Measurements from ENCODE around the gene FBXW9. TPM values are rescaled to one million over a fixed set of nuclear protein-coding genes. Genes with fewer than 3 reads are reported as not detected.

Gene FBXW9
- total RNA-seq, 1 experiment from 2014 or later, result 6.7 TPM

DNA sequence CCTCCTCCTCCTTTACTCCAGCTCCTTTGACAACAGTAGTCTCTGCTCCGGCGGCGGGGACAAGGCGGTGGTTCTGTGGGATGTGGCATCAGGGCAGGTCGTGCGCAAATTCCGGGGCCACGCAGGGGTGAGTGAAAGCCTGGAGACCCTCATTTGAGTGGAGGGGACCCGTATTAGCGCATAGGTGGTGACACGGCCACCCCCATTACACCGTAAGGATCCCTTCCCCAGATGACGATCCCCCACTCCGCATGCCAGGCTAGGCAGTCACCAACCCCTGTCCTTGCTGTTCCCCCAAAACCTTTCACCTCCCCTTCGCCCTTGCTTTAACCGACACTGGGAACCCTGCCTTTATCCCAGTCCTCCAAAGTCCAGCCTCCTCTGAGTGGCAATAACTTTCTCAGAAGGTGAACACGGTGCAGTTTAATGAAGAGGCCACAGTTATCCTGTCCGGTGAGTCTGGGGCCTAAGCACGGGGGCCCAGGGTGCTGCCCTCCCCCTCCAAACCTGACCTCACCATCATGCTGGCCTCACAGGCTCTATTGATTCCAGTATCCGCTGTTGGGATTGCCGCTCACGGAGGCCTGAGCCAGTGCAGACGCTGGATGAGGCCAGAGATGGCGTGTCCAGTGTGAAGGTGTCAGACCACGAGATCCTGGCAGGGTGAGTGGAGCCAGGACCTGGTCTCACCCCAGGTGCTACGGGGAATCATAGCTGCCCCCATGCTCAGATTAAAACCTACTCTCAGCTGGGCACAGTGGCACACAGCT, 26.1 kb downstream of the FBXW9 start:
- Mint-ChIP-seq H3K4me1 (ENCODE audit: low read depth, unreplicated experiment) (peaks cover 8% of the 10 kb centered on the region), H3K36me3 (ENCODE audit: insufficient read depth, unreplicated experiment) (peaks cover 66% of the 10 kb centered on the region), H3K4me3 (ENCODE audit: low read depth, unreplicated experiment) (peak overlapping the region; percentile 88), H3K27me3 (ENCODE audit: unreplicated experiment) (no peaks in the 10 kb centered on the region), H3K9me3 (ENCODE audit: low read depth, unreplicated experiment) (no peaks in the 10 kb centered on the region), H3K27ac (ENCODE audit: unreplicated experiment) (peak overlapping the region; percentile 95)
- no peak for DNase-seq
- CTCF ChIA-PET, result interaction anchor here (0.6 kb wide), 1 partner anchor 521 kb away, joined by 6 read pairs; no protein-coding TSS in a partner anchor
- BruUV-seq (replicated peaks), result no TSS peak
- TF ChIP-seq CTCF (IDR thresholded peaks at IDR 0.05; ENCODE audit: unreplicated experiment), result no peak
- intact Hi-C loops (cut with micrococcal nuclease; ENCODE audit: unreplicated experiment), result loop anchor here (5.0 kb wide), 1 partner anchor 173 kb away; no protein-coding TSS in a partner anchor

GRCh38 chr19:12669270-12670158, 26.9 kb downstream of the FBXW9 start:
- intact Hi-C loops (cut with micrococcal nuclease; ENCODE audit: unreplicated experiment), result loop anchor here (5.0 kb wide), 2 partner anchors 107 to 172 kb away; no protein-coding TSS in a partner anchor
- peak overlapping the region; percentile 95 for H3K27ac Mint-ChIP-seq (ENCODE audit: unreplicated experiment)
- CTCF ChIA-PET, result interaction anchor here (0.6 kb wide), 2 partner anchors 151 to 521 kb away, joined by 4 to 6 read pairs; no protein-coding TSS in a partner anchor
- no peaks in the 10 kb centered on the region for H3K27me3 Mint-ChIP-seq (ENCODE audit: unreplicated experiment)
- no peak for TF ChIP-seq CTCF (IDR thresholded peaks at IDR 0.05; ENCODE audit: unreplicated experiment)
- peak; percentile 65 for DNase-seq
- peaks cover 8% of the 10 kb centered on the region for H3K4me1 Mint-ChIP-seq (ENCODE audit: low read depth, unreplicated experiment)
- H3K4me3 Mint-ChIP-seq (ENCODE audit: low read depth, unreplicated experiment), result peak overlapping the region; percentile 88
- H3K36me3 Mint-ChIP-seq (ENCODE audit: insufficient read depth, unreplicated experiment), result peaks cover 64% of the 10 kb centered on the region
- TSS peak; percentile 56 for BruUV-seq (replicated peaks)
- no peaks in the 10 kb centered on the region for H3K9me3 Mint-ChIP-seq (ENCODE audit: low read depth, unreplicated experiment)

DNA sequence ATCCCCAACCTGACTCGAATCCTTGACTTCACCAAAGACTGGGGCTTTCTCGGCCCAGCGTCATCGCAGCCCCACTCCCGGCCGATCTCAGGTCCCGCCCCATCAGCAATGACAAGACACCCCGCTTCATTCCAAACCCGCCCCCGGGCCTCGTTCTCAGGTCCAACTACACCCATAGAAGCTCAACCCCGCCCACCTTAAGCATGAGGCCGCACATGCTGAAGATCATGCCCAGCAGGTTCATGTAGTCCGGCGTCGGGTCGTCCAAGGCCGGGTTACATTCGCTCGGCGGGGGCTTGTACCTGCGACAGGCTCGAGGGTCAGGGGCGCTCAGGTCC, 27.5 kb downstream of the FBXW9 start:
- H3K27ac Mint-ChIP-seq (ENCODE audit: unreplicated experiment), result peak overlapping the region; percentile 95
- CTCF ChIA-PET, result interaction anchor here (0.6 kb wide), 1 partner anchor 152 kb away, joined by 4 read pairs; no protein-coding TSS in a partner anchor
- peak overlapping the region; percentile 88 for H3K4me3 Mint-ChIP-seq (ENCODE audit: low read depth, unreplicated experiment)
- intact Hi-C loops (cut with micrococcal nuclease; ENCODE audit: unreplicated experiment), result loop anchor here (5.0 kb wide), 1 partner anchor 107 kb away; no protein-coding TSS in a partner anchor
- peaks cover 8% of the 10 kb centered on the region for H3K4me1 Mint-ChIP-seq (ENCODE audit: low read depth, unreplicated experiment)
- TSS peak; percentile 62 for BruUV-seq (replicated peaks)
- H3K36me3 Mint-ChIP-seq (ENCODE audit: insufficient read depth, unreplicated experiment), result peaks cover 59% of the 10 kb centered on the region
- no peaks in the 10 kb centered on the region for H3K9me3 Mint-ChIP-seq (ENCODE audit: low read depth, unreplicated experiment)
- DNase-seq, result peak; percentile 28
- TF ChIP-seq CTCF (IDR thresholded peaks at IDR 0.05; ENCODE audit: unreplicated experiment), result no peak
- H3K27me3 Mint-ChIP-seq (ENCODE audit: unreplicated experiment), result no peaks in the 10 kb centered on the region

GRCh38 chr19:12668346-12668745, 28.1 kb downstream of the FBXW9 start:
- Mint-ChIP-seq H3K9me3 (ENCODE audit: low read depth, unreplicated experiment) (no peaks in the 10 kb centered on the region), H3K36me3 (ENCODE audit: insufficient read depth, unreplicated experiment) (peaks cover 56% of the 10 kb centered on the region), H3K4me1 (ENCODE audit: low read depth, unreplicated experiment) (peaks cover 8% of the 10 kb centered on the region), H3K4me3 (ENCODE audit: low read depth, unreplicated experiment) (peak overlapping the region; percentile 88), H3K27me3 (ENCODE audit: unreplicated experiment) (no peaks in the 10 kb centered on the region), H3K27ac (ENCODE audit: unreplicated experiment) (no peak overlapping the region)
- CTCF ChIA-PET, result no interaction called here
- intact Hi-C loops (cut with micrococcal nuclease; ENCODE audit: unreplicated experiment), result loop anchor here (5.0 kb wide), 1 partner anchor 106 kb away; no protein-coding TSS in a partner anchor
- no peak for DNase-seq
- TF ChIP-seq CTCF (IDR thresholded peaks at IDR 0.05; ENCODE audit: unreplicated experiment), result no peak
- BruUV-seq (replicated peaks), result no TSS peak

All from Calu3 (cell line).